Testis (tissue), 3 donors: ENCODE results near the gene HERC2. TPM values are rescaled to one million over a fixed set of nuclear protein-coding genes. Genes with fewer than 3 reads are reported as not detected.

Experiments
- DNase-seq: peaks from one replicate; pipeline ENCODE4 v3.0.0-alpha.2; 2019
- H3K27ac ChIP-seq, 2 donors: fragments of 200-600 bp; sonication (generic); one replicate each; pipeline ENCODE4 v1.5.1; 2019
- H3K27me3 ChIP-seq: fragments of 200-600 bp; sonication (generic); one replicate; pipeline ENCODE4 v1.5.1; 2019
- H3K36me3 ChIP-seq: fragments of 200-600 bp; sonication (generic); one replicate; pipeline ENCODE4 v1.5.1; 2017; ENCODE audit warnings: low read depth; ENCODE audit errors: missing control alignments
- H3K4me1 ChIP-seq: fragments of 200-600 bp; sonication (generic); one replicate; pipeline ENCODE4 v1.5.1; 2019
- H3K4me3 ChIP-seq, 2 donors: fragments of 200-600 bp; sonication (generic); one replicate each; pipeline ENCODE4 v1.5.1; 2017 to 2019
- H3K9me3 ChIP-seq: fragments of 200-600 bp; sonication (generic); one replicate; pipeline ENCODE4 v1.5.1; 2017
- POLR2A ChIP-seq: fragments of 450-650 bp; IDR thresholded peaks from one replicate; pipeline ENCODE4 v1.6.1; 2017; ENCODE audit warnings: antibody characterized with exemption, mild to moderate bottlenecking, moderate library complexity
- WGBS, 2 donors: methylation state at CpG; one replicate each; pipeline ENCODE4 v1.1.5; 2018; 5-methylcytosine and 5-hydroxymethylcytosine counted together
- intact Hi-C: fragments of 100-400 bp; cut with DNase I; formaldehyde crosslinking; loops from one replicate; pipeline ENCODE4 v1.15.1; 2023; ENCODE audit warnings: low total_unique reads
- polyA plus RNA-seq: library from polyadenylated mRNA; stranded (reverse); fragments of 350-450 nt; fragmentation: Illumina TruSeq; extraction: RNeasy Lipid Tissue Mini Kit (QIAGEN cat#74804); gene quantifications from one replicate; pipeline ENCODE4 v1.2.3, GENCODE V29; 2014; ENCODE audit warnings: low read depth, low replicate concordance; ENCODE audit not compliant: insufficient read depth
- total RNA-seq, 2 donors: library from RNA; depleted of rRNA; stranded (reverse); fragments of >200 nt; gene quantifications; one replicate each; pipeline ENCODE4 v1.2.3, GENCODE V29; 2016
- TF ChIP-seq, protein P1 (sequence below), 3 experiments: fragments of 450-650 bp in 2 of 3; fragments of 200-600 bp in 1 of 3; sonication (generic) in 1 of 3; IDR thresholded peaks; one replicate each; pipeline ENCODE4 v1.5.1; 2016 to 2019; ENCODE audit warnings: antibody characterized with exemption in 3 of 3, mild to moderate bottlenecking in 2 of 3, moderate library complexity in 1 of 3

HERC2 gene
- total and polyA plus RNA-seq, 3 donors from 2014 or later, result 45.6 to 113 (median 78.2) TPM

GRCh38 chr15:28091313-28091712 is 230.7 kb downstream of the HERC2 start:
- intact Hi-C loops, result no loop called here
- DNase-seq, result no peak
- WGBS, 2 donors, result 93 to 100% methylated on average over 2 of the region's 2 CpGs
- TF ChIP-seq POLR2A, result no peak
- TF ChIP-seq, protein P1, sequence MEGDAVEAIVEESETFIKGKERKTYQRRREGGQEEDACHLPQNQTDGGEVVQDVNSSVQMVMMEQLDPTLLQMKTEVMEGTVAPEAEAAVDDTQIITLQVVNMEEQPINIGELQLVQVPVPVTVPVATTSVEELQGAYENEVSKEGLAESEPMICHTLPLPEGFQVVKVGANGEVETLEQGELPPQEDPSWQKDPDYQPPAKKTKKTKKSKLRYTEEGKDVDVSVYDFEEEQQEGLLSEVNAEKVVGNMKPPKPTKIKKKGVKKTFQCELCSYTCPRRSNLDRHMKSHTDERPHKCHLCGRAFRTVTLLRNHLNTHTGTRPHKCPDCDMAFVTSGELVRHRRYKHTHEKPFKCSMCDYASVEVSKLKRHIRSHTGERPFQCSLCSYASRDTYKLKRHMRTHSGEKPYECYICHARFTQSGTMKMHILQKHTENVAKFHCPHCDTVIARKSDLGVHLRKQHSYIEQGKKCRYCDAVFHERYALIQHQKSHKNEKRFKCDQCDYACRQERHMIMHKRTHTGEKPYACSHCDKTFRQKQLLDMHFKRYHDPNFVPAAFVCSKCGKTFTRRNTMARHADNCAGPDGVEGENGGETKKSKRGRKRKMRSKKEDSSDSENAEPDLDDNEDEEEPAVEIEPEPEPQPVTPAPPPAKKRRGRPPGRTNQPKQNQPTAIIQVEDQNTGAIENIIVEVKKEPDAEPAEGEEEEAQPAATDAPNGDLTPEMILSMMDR (IDR thresholded peaks at IDR 0.05), result no peak
- Histone ChIP-seq H3K27ac (no peak overlapping the region), H3K27me3 (no peaks in the 10 kb centered on the region), H3K36me3 (no peaks in the 10 kb centered on the region), H3K4me3 (no peak overlapping the region), H3K9me3 (no peaks in the 10 kb centered on the region), H3K4me1 (peaks cover 10% of the 10 kb centered on the region)

DNA sequence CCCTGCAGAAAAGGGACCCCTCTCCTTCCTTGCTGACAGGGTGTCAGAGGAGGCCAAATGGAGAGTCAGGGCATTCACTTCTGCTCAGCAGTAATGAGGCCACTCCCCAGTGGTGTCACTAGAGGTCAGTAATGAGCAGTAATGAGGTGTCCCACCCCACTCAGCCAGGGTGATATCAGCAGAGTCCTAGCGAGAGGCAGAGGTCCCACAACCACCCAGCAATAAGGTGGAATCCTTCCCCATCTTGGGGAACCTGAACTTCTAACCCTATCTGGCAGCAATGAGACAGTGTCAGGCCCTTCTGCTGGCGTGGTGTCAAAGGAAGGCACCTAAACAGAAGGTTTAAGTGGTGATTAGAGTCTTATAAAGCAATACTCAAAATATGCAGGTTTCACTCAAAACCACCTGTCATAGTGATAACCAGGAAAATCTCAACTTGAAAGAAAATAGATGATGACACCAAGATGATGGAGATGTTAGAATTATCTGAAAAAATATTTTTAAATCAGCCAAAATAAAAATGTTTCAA is 235.7 kb downstream of the HERC2 start:
- H3K4me1 ChIP-seq, result no peaks in the 10 kb centered on the region
- intact Hi-C loops, result no loop called here
- no peaks in the 10 kb centered on the region for H3K9me3 ChIP-seq
- peak; percentile 65 for DNase-seq
- 45 to 46% methylated on average over 2 of the region's 2 CpGs for WGBS, 2 donors
- no peaks in the 10 kb centered on the region for H3K27me3 ChIP-seq
- H3K27ac ChIP-seq, result no peak overlapping the region
- no peak for TF ChIP-seq POLR2A
- TF ChIP-seq, protein P1 (IDR thresholded peaks at IDR 0.05), result peak in 2 of 3 experiments; percentile 29 to 52
- no peaks in the 10 kb centered on the region for H3K36me3 ChIP-seq
- H3K4me3 ChIP-seq, result no peak overlapping the region

DNA sequence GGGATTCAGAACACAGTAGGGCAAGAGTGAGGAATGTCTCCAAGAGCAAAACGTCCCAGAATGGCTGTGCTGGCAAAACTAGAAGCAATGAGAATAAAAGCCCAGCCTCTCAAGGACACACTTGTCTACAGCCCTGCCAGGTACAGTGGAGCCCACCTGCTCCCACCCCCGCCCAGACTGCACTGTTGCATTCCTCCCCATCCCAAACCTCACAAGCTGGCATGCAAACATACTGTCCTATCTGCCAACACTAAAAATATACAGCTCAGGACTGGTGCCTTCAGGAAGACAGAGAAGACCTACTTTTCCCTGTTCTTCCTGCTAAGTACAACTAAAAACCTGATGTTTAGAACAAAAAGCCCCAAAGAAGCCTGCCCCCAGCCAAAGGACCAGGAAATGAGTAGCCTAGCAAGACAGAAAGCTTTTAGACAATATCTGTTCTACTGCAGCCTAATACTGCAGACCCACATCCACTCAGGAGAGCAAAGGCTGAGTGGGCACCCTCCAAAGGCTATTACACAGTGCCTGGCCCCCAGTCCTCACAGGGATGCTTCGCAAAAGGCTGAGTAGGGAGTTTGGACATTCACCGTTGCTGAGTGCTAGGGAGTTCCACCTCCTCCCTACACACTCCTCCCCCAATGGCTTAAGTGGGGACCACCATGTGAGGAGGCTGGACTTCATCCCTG is 236.3 kb downstream of the HERC2 start:
- Histone ChIP-seq H3K4me1 (no peaks in the 10 kb centered on the region), H3K27me3 (no peaks in the 10 kb centered on the region), H3K27ac (no peak overlapping the region), H3K9me3 (no peaks in the 10 kb centered on the region), H3K4me3 (no peak overlapping the region), H3K36me3 (no peaks in the 10 kb centered on the region)
- no peak for DNase-seq
- intact Hi-C loops, result no loop called here
- no peak for TF ChIP-seq POLR2A
- TF ChIP-seq, protein P1 (IDR thresholded peaks at IDR 0.05), result no peak
- WGBS, 2 donors, result 76 to 88% methylated on average over 4 of the region's 4 CpGs

- WGBS, 2 donors, result 38 to 72% methylated on average over 1 to 3 of the region's 3 CpGs
These were observed 237.4 kb downstream of the HERC2 start for GRCh38 chr15:28084547-28084946.

More at GRCh38 chr15:28084547-28084946, 237.4 kb downstream of the HERC2 start:
- Histone ChIP-seq H3K9me3 (no peaks in the 10 kb centered on the region), H3K4me1 (no peaks in the 10 kb centered on the region), H3K27me3 (no peaks in the 10 kb centered on the region), H3K36me3 (no peaks in the 10 kb centered on the region), H3K4me3 (no peak overlapping the region), H3K27ac (no peak overlapping the region)
- intact Hi-C loops, result no loop called here
- TF ChIP-seq, protein P1 (IDR thresholded peaks at IDR 0.05), result no peak
- no peak for DNase-seq
